ENCODE results near the gene CHD5. TPM values are rescaled to one million over a fixed set of nuclear protein-coding genes. Genes with fewer than 3 reads are reported as not detected.
A peak's percentile ranks its signal among the peaks of the same experiment; 100 is the strongest.

The CHD5 gene
- total RNA-seq, 1 donor from 2014 or later: 0.42 TPM

GRCh38 chr1:6116137-6116536 lies 64.0 kb downstream of the CHD5 start:
- Mint-ChIP-seq H3K27me3 (ENCODE audit: low read depth) (peaks cover 6% of the 10 kb centered on the region), H3K36me3 (ENCODE audit: low read depth) (peaks cover 3% of the 10 kb centered on the region), H3K27ac (ENCODE audit: unreplicated experiment) (no peak overlapping the region)

DNA sequence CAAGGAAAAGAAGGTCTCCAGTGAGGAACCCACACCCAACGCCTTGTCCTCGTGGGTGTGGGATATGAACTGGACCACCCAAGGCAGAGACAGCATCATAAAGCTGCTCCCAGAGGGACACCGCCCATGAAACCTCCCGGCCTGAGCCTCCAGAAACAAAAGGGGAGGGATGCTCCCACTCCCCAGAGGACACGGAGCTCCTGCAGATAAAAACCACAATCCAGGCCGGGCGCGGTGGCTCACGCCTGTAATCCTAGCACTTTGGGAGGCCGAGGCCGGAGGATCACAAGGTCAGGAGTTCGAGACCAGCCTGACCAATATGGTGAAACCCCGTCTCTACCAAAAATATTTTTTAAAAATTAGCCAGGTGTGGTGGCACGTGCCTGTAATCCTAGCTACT lies 66.4 kb downstream of the CHD5 start:
- peaks cover 3% of the 10 kb centered on the region for H3K36me3 Mint-ChIP-seq (ENCODE audit: low read depth)
- H3K27ac Mint-ChIP-seq (ENCODE audit: unreplicated experiment): no peak overlapping the region
- no peak for TF ChIP-seq CTCF (IDR thresholded peaks at IDR 0.05)
- peaks cover 5% of the 10 kb centered on the region for H3K4me1 Mint-ChIP-seq (ENCODE audit: low read depth)
- H3K27me3 Mint-ChIP-seq (ENCODE audit: low read depth): peaks cover 9% of the 10 kb centered on the region
- H3K4me3 Mint-ChIP-seq (ENCODE audit: unreplicated experiment): no peak overlapping the region
- peaks cover 11% of the 10 kb centered on the region for H3K9me3 Mint-ChIP-seq (ENCODE audit: low read depth)
- peak; percentile 69 for DNase-seq (ENCODE audit: low spot score)

More at GRCh38 chr1:6116137-6116536, 64.0 kb downstream of the CHD5 start:
- Mint-ChIP-seq H3K4me3 (ENCODE audit: unreplicated experiment) (no peak overlapping the region), H3K4me1 (ENCODE audit: low read depth) (peaks cover 5% of the 10 kb centered on the region), H3K9me3 (ENCODE audit: low read depth) (peaks cover 11% of the 10 kb centered on the region)
- no peak for DNase-seq (ENCODE audit: low spot score)
- TF ChIP-seq CTCF (IDR thresholded peaks at IDR 0.05): no peak

DNA sequence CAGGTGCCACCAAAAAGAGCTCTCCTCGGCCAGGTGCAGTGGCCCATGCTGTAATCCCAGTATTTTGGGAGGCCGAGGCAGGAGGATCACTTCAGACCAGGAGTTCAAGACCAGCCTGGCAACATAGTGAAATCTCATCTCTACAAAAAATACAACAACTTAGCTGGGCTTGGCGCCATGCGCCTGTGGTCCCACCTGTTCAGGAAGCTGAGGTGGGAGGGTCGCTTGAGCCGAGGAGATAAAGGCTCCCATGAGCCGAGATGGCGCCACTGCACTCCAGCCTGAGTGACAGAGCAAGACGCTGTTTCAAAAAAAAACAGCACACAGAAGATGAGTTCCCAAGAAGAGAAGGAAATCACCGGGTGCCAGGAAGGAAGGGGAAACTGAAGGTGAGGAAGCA lies 67.0 kb downstream of the CHD5 start:
- Mint-ChIP-seq H3K4me3 (ENCODE audit: unreplicated experiment) (no peak overlapping the region), H3K9me3 (ENCODE audit: low read depth) (peaks cover 11% of the 10 kb centered on the region), H3K36me3 (ENCODE audit: low read depth) (peaks cover 2% of the 10 kb centered on the region), H3K27ac (ENCODE audit: unreplicated experiment) (no peak overlapping the region), H3K4me1 (ENCODE audit: low read depth) (peaks cover 5% of the 10 kb centered on the region), H3K27me3 (ENCODE audit: low read depth) (peaks cover 7% of the 10 kb centered on the region)
- no peak for DNase-seq (ENCODE audit: low spot score)
- no peak for TF ChIP-seq CTCF (IDR thresholded peaks at IDR 0.05)

- Mint-ChIP-seq H3K4me1 (ENCODE audit: low read depth) (peaks cover 5% of the 10 kb centered on the region), H3K27me3 (ENCODE audit: low read depth) (peaks cover 7% of the 10 kb centered on the region), H3K27ac (ENCODE audit: unreplicated experiment) (no peak overlapping the region), H3K9me3 (ENCODE audit: low read depth) (peaks cover 9% of the 10 kb centered on the region), H3K36me3 (ENCODE audit: low read depth) (peaks cover 2% of the 10 kb centered on the region), H3K4me3 (ENCODE audit: unreplicated experiment) (no peak overlapping the region)
- no peak for TF ChIP-seq CTCF (IDR thresholded peaks at IDR 0.05)
- peak; percentile 70 for DNase-seq (ENCODE audit: low spot score)
Measured at GRCh38 chr1:6112690-6113005, 67.5 kb downstream of the CHD5 start.

DNA sequence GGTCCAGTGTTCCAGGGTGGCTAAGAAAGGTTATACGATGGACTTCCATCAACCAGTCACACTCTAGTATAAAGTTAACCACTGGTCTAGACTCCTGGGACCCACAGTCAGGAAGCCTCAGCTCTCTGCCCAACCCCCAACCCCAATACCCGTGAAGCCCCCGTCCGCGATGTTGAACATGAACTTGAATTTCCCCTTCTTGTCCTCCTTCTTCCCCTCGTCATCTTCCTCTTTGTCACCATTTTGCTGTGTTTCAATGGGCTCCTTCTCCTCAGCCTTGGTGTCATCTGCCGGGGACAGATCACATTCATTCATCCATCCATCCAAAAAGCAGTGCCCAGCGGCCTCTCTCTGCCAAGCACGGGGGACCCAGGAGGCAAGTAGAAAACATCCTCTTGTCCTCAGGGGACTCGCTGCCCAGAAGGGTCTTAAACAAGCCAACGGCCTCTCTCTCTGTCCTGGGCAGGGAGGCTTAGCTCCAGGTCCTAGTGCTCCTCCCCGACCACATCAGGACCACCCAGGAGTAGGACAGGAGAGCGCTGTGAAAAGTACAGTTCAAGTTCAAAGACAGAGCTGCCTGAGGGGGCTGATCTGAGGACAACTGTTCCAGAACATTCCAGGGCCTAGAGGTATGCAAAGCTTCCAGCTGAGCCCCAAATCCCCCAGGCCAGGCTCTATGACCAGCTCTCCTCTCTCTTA lies 68.0 kb downstream of the CHD5 start:
- Mint-ChIP-seq H3K9me3 (ENCODE audit: low read depth) (peaks cover 7% of the 10 kb centered on the region), H3K36me3 (ENCODE audit: low read depth) (peaks cover 2% of the 10 kb centered on the region)

More for the DNA sequence above, 68.0 kb downstream of the CHD5 start:
- DNase-seq (ENCODE audit: low spot score): peak; percentile 36
- no peak for TF ChIP-seq CTCF (IDR thresholded peaks at IDR 0.05)
- no peak overlapping the region for H3K4me3 Mint-ChIP-seq (ENCODE audit: unreplicated experiment)
- H3K27me3 Mint-ChIP-seq (ENCODE audit: low read depth): peaks cover 7% of the 10 kb centered on the region
- H3K27ac Mint-ChIP-seq (ENCODE audit: unreplicated experiment): no peak overlapping the region
- H3K4me1 Mint-ChIP-seq (ENCODE audit: low read depth): peaks cover 5% of the 10 kb centered on the region

Measured in chondrocyte (in vitro differentiated cells).